Lower lobe of right lung (tissue), 2 donors: Measurements from ENCODE around the gene NDST1. TPM values are rescaled to one million over a fixed set of nuclear protein-coding genes. Genes with fewer than 3 reads are reported as not detected.
A peak's percentile ranks its signal among the peaks of the same experiment; 100 is the strongest.

Experiments
- ATAC-seq, 2 donors: fragments of 200-7000 bp; cut with Tn5 transposase; one replicate each; pipeline ENCODE4 v1.9.1; 2020 to 2022; ENCODE audit warnings: mild to moderate bottlenecking in 2 of 2, moderate library complexity in 2 of 2
- DNase-seq: peaks from one replicate; pipeline ENCODE4 v3.0.0-alpha.2; 2020
- H3K27ac ChIP-seq: fragments of 200-600 bp; one replicate; pipeline ENCODE4 v1.8.0; 2022
- H3K27me3 ChIP-seq: fragments of 200-600 bp; one replicate; pipeline ENCODE4 v1.8.0; 2022; ENCODE audit warnings: low read depth
- H3K36me3 ChIP-seq: fragments of 200-600 bp; one replicate; pipeline ENCODE4 v1.8.0; 2022; ENCODE audit warnings: mild to moderate bottlenecking
- H3K4me1 ChIP-seq: fragments of 200-600 bp; one replicate; pipeline ENCODE4 v1.8.0; 2022
- H3K4me3 ChIP-seq: fragments of 200-600 bp; one replicate; pipeline ENCODE4 v1.8.0; 2022; ENCODE audit warnings: mild to moderate bottlenecking
- H3K9me3 ChIP-seq: fragments of 200-600 bp; one replicate; pipeline ENCODE4 v1.8.0; 2022
- CTCF ChIP-seq: fragments of 200-600 bp; IDR thresholded peaks from one replicate; pipeline ENCODE4 v1.8.0; 2022; ENCODE audit warnings: antibody characterized with exemption, mild to moderate bottlenecking
- intact Hi-C: fragments of 100-400 bp; cut with DNase I; formaldehyde crosslinking; loops from one replicate; pipeline ENCODE4 v1.11.0; 2022
- long read RNA-seq: library from polyadenylated mRNA; unstranded; transcript quantifications from one replicate; pipeline ENCODE4 v2.0.0, GENCODE V29; 2021
- total RNA-seq: library from RNA; stranded (reverse); fragmentation: NEBNext Ultra II Directional; extraction: Animal tissue kit (Norgen Biotek cat#: 25700); gene quantifications from one replicate; pipeline ENCODE4 v1.2.1, GENCODE V29; 2021
- donor health status: DM: no; HTN: yes; CAD: no; lungs with severe emphysema.

NDST1 gene
- 117 TPM for total RNA-seq
- long read RNA-seq, partial matches to known transcripts = 7 of 49 reads
- long read RNA-seq, other reads (novel, unspliced or antisense) = 41 of 49 reads

GRCh38 chr5:150507474-150508276 lies at the start of gene NDST1:
NDST1 (plus strand) TSS chr5:150508131; CDS start chr5:150521255, 13,124 bp downstream.
- H3K4me1 ChIP-seq = peaks cover 99% of the 10 kb centered on the region
- H3K4me3 ChIP-seq = peak within 1 kb of the TSS; percentile 37
- no peaks in the 10 kb centered on the region for H3K36me3 ChIP-seq
- H3K9me3 ChIP-seq = no peaks in the 10 kb centered on the region
- ATAC-seq (peak in 1 of 2 donors; percentile 20), DNase-seq (peak; percentile 72)
- no peak for TF ChIP-seq CTCF
- H3K27me3 ChIP-seq = no peaks in the 10 kb centered on the region
- intact Hi-C loops = no loop called here
- H3K27ac ChIP-seq = peak within 1 kb of the TSS; percentile 78

GRCh38 chr5:150458802-150459557 lies 49.0 kb upstream of the NDST1 start:
- no peaks in the 10 kb centered on the region for H3K36me3 ChIP-seq
- intact Hi-C loops = no loop called here
- H3K9me3 ChIP-seq = no peaks in the 10 kb centered on the region
- no peak overlapping the region for H3K4me3 ChIP-seq
- H3K4me1 ChIP-seq = peaks cover 4% of the 10 kb centered on the region
- no peak overlapping the region for H3K27ac ChIP-seq
- peak; percentile 86 for TF ChIP-seq CTCF
- no peaks in the 10 kb centered on the region for H3K27me3 ChIP-seq
- DNase-seq (peak; percentile 88), ATAC-seq (peak; percentile 95 to 97)

GRCh38 chr5:150460781-150461180 lies 47.1 kb upstream of the NDST1 start:
- H3K27ac ChIP-seq = no peak overlapping the region
- peaks cover 22% of the 10 kb centered on the region for H3K4me1 ChIP-seq
- TF ChIP-seq CTCF = no peak
- ATAC-seq (no peak), DNase-seq (no peak)
- H3K36me3 ChIP-seq = no peaks in the 10 kb centered on the region
- H3K9me3 ChIP-seq = no peaks in the 10 kb centered on the region
- H3K27me3 ChIP-seq = no peaks in the 10 kb centered on the region
- intact Hi-C loops = no loop called here
- H3K4me3 ChIP-seq = no peak overlapping the region

- DNase-seq = peak; percentile 53
- H3K27me3 ChIP-seq = no peaks in the 10 kb centered on the region
- no peak for TF ChIP-seq CTCF
- H3K27ac ChIP-seq = no peak overlapping the region
- no peaks in the 10 kb centered on the region for H3K9me3 ChIP-seq
- H3K4me1 ChIP-seq = peaks cover 24% of the 10 kb centered on the region
- no peak overlapping the region for H3K4me3 ChIP-seq
- ATAC-seq = no peak
- intact Hi-C loops = no loop called here
- no peaks in the 10 kb centered on the region for H3K36me3 ChIP-seq
These were observed 46.7 kb upstream of the NDST1 start for GRCh38 chr5:150461231-150461630.

- Histone ChIP-seq H3K9me3 (no peaks in the 10 kb centered on the region), H3K27me3 (no peaks in the 10 kb centered on the region), H3K27ac (peak overlapping the region; percentile 61), H3K36me3 (no peaks in the 10 kb centered on the region), H3K4me1 (peaks cover 19% of the 10 kb centered on the region), H3K4me3 (no peak overlapping the region)
- DNase-seq (no peak), ATAC-seq (peak; percentile 33 to 36)
- TF ChIP-seq CTCF = no peak
- intact Hi-C loops = no loop called here
These were observed 43.3 kb upstream of the NDST1 start for GRCh38 chr5:150464554-150465012.
